ENCODE results near the gene ABCC6. TPM values are rescaled to one million over a fixed set of nuclear protein-coding genes. Genes with fewer than 3 reads are reported as not detected.

Gene ABCC6
- total and polyA plus RNA-seq, 2 of the 4 experiments (the other 2 are of a cell fraction) = 0.36 to 1.3 TPM

DNA sequence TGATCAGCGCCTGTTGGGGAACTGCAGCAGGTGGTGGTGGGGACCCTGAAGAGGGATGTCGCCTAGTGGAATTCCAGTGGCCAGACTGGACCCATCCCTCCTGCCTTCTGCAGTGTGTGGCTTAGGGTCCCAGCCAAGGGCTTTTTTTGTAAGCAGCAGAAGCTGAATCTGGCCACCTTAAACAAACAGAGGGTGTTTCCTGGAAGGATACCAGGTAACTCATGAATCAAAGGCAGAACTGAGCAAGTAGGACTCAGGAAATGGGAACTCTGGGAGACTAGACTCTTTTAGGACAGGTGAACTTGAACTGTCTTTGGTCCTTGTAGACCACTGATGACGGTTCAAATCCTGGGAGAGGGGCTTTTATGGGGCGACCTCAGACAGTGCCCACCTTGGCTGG lies 124.0 kb downstream of the ABCC6 start:
- in situ Hi-C loops (cut with MboI; ENCODE audit: low sequenced_read_pairs) (no loop called here), intact Hi-C loops (cut with micrococcal nuclease) (no loop called here), dilution Hi-C loops (cut with HindIII; ENCODE audit: low sequenced_read_pairs, unreplicated experiment) (no loop called here)
- Histone ChIP-seq H3K14ac (replicated peaks; ENCODE audit: low read depth, low read length) (no peak overlapping the region), H4K91ac (ENCODE audit: insufficient read depth, low read depth, low read length) (no peak overlapping the region), H3K4me3 (ENCODE audit: insufficient read depth, low read depth, low read length) (no peak overlapping the region), H3K56ac (ENCODE audit: extremely low read depth, insufficient read depth, low read length) (no peak overlapping the region; the same call in 1 of the 2 replicates), H3K4me2 (ENCODE audit: low read depth, low read length) (no peak overlapping the region), H3K36me3 (ENCODE audit: control insufficient read depth, insufficient read depth, low read length) (peaks cover 67% of the 10 kb centered on the region), H2AFZ (replicated peaks; ENCODE audit: low read length, poor library complexity) (no peak overlapping the region), H3K23ac (ENCODE audit: low read depth, low read length) (no peak overlapping the region), H2BK20ac (ENCODE audit: low read depth, low read length) (no peak overlapping the region), H4K5ac (ENCODE audit: low read depth, low read length) (no peak overlapping the region), H3K79me1 (ENCODE audit: low read depth in 1 of 2, low read length in 2 of 2) (peaks cover 33 to 79% of the 10 kb centered on the region in 2 experiments), H3K9me3 (ENCODE audit: control insufficient read depth, insufficient read depth, low read length) (no peaks in the 10 kb centered on the region), H2BK120ac (ENCODE audit: low read depth, low read length) (no peak overlapping the region), H3K4me1 (ENCODE audit: control insufficient read depth, insufficient read depth, low read length) (peaks cover 15% of the 10 kb centered on the region), H4K8ac (ENCODE audit: low read depth in 2 of 2, low read length in 2 of 2) (no peak overlapping the region), H3K27ac (ENCODE audit: insufficient read depth, low read length) (no peak overlapping the region), H3K4ac (ENCODE audit: low read depth, low read length) (no peak overlapping the region), H3K18ac (ENCODE audit: low read depth, low read length) (no peak overlapping the region), H3K27me3 (ENCODE audit: control insufficient read depth, insufficient read depth, low read length) (no peaks in the 10 kb centered on the region), H2BK5ac (ENCODE audit: low read depth, low read length, poor library complexity, severe bottlenecking) (no peak overlapping the region), H2AK9ac (replicated peaks; ENCODE audit: low read depth, low read length, poor library complexity) (no peak overlapping the region), H2AK5ac (ENCODE audit: low read depth, low read length) (0 out of 2 replicates have a peak overlapping the region, but pooled peaks have one; percentile 13), H3K9ac (ENCODE audit: low read depth, low read length) (no peak overlapping the region), H3K9me1 (ENCODE audit: insufficient read depth, low read length) (peaks cover 36% of the 10 kb centered on the region), H2BK15ac (ENCODE audit: low read depth, low read length) (no peak overlapping the region), H4K20me1 (ENCODE audit: insufficient read depth, low read length) (peaks cover 40% of the 10 kb centered on the region)
- 100% methylated on average over 1 of the region's 4 CpGs; no CpG with 5 or more reads in 1 of the 2 experiments for WGBS, 2 experiments (ENCODE audit: extremely low coverage in 2 of 2, insufficient read length in 1 of 2)
- TF ChIP-seq RAD21 (IDR thresholded peaks at IDR 0.05; ENCODE audit: low read length) (no peak), RFX5 (IDR thresholded peaks at IDR 0.05; ENCODE audit: low read depth, low read length) (no peak)
- no TSS peak for BruUV-seq (replicated peaks)
- ATAC-seq (ENCODE audit: low read depth) (no peak), DNase-seq (no peak)
- ChIA-PET CTCF (no interaction called here), POLR2A (ENCODE audit: unreplicated experiment) (no interaction called here)

Other genes with a start within 250 kb of the ABCC6 start
- 57.5 and 109 TPM in 2 replicates for gene NOMO3, start 9.0 kb upstream of the ABCC6 start, total RNA-seq (2012; rRNA removed)
- gene NOMO3, start 9.0 kb upstream of the ABCC6 start, polyA plus RNA-seq (2012; rRNA removed) = 47.3 and 55.5 TPM in 2 replicates
- 0.36 TPM in 1 of 2 replicates, not detected in the other for gene NPIPA7, start 155.6 kb upstream of the ABCC6 start, total RNA-seq (2012; rRNA removed)
- gene NPIPA7, start 155.6 kb upstream of the ABCC6 start, polyA plus RNA-seq (2012; rRNA removed) = 11.9 and 13.2 TPM in 2 replicates

All from IMR-90 (cell line).